G401.6 (cell line): ENCODE data around the gene SIGLEC5.
A peak's percentile ranks its signal among the peaks of the same experiment; 100 is the strongest.

Experiments used
- FAIRE-seq: peaks from 2 replicates; lab custom pipeline; 2012; peaks lifted over from hg19 to GRCh38; lab: Jason Lieb, UNC

SIGLEC5 gene

GRCh38 chr19:51627491-51628138 lies 2.6 kb downstream of the SIGLEC5 start:
- no peak for FAIRE-seq

GRCh38 chr19:51626675-51627074 lies 3.5 kb downstream of the SIGLEC5 start:
- no peak for FAIRE-seq

DNA sequence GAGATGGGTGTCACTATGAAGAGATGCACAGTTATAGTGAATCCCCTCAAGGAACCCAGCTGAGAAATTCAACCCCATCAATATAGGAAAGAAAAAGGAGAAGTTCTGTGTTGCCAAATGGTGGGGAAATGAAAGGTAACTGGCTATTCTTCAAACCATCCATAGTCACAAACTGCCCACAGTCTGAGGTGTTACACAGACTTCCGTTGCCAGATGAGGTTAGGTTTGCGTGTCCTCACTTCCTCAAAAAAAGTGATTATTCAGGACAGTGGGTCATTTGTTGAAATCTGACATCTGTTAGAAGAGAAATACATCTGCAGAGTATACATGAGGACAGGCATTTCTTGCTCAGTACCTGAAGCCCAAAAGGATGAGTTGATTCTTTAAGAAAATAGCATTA lies 9.0 kb downstream of the SIGLEC5 start:
- no peak for FAIRE-seq

DNA sequence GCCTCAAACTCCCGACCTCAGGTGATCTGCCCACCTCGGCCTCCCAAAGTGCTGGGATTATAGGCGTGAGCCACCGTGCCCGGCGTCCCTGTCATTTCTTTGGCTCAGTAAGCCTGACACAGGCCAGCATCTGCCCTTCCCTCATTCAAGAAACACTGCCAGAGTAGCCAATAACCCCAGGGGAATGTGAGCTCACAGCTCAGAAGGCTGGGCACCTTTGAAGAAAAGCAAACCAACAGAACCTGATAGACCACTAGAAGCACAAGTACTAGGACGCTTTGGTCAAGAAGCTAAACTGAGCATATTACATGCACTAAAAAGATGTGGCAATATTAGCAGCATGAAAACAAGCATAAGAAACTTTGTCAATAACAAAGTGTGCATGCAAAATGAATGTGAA lies 14.2 kb downstream of the SIGLEC5 start:
- FAIRE-seq = no peak

GRCh38 chr19:51614789-51615188 lies 15.4 kb downstream of the SIGLEC5 start:
- FAIRE-seq = no peak

- FAIRE-seq = no peak
Measured at GRCh38 chr19:51610576-51610975, 19.6 kb downstream of the SIGLEC5 start.

GRCh38 chr19:51607920-51608562 lies 22.2 kb downstream of the SIGLEC5 start:
- FAIRE-seq = no peak

DNA sequence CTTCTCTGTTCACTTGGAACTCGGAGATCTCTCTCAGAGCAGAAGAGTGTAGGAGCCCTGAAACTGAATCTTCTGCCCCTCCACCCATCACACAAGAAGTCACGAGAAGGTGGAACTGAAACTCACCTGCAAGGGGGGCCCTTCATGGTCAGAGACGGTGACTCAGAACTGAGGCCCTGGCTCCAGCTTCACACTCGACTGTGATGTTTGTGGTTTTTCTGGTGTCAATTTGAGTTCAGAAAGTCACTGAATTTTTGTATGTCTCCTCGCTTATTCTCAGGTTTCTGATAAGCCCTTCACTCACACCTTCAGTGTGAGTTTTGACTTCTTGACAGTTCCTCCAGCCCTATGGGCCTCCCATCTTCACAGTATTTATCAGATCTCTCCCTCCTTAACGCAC lies 23.1 kb downstream of the SIGLEC5 start:
- no peak for FAIRE-seq

DNA sequence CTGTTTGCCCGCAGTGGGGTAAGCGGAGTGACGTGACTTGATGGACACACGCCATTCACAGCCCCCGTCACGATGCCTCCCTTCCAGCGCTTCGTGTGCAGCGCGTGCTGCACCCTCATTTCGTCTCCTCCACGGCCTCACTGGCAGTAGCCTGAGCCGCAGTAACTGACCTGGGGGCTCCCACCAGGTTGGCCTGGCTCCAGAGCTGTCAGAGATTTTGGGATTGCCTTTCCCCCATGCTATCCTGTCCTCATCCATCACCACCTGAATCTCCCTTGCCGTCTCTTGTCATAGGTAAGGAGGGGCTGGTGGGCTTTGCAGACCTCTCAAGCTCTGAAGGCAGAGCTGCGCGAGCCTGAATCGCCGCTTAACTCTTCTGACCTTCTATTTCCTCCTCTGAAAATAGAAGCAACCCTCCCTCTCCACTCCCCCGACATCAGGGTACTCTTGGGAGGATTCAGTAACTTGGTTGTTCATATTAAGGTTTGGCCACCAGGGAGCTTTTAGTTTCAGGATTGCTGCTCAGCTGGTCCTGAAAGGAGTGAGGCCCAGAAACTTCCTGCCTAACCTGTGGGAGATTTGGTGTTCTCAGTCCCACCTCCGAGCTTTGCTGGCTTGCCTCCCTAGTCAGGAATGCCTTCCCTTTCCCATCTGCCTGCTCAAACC lies 27.9 kb downstream of the SIGLEC5 start:
- FAIRE-seq = no peak

GRCh38 chr19:51600940-51601580 lies 29.1 kb downstream of the SIGLEC5 start:
- no peak for FAIRE-seq

- no peak for FAIRE-seq
Measured at GRCh38 chr19:51599084-51599483, 31.1 kb downstream of the SIGLEC5 start.

GRCh38 chr19:51598159-51598915 lies 31.9 kb downstream of the SIGLEC5 start:
- no peak for FAIRE-seq

DNA sequence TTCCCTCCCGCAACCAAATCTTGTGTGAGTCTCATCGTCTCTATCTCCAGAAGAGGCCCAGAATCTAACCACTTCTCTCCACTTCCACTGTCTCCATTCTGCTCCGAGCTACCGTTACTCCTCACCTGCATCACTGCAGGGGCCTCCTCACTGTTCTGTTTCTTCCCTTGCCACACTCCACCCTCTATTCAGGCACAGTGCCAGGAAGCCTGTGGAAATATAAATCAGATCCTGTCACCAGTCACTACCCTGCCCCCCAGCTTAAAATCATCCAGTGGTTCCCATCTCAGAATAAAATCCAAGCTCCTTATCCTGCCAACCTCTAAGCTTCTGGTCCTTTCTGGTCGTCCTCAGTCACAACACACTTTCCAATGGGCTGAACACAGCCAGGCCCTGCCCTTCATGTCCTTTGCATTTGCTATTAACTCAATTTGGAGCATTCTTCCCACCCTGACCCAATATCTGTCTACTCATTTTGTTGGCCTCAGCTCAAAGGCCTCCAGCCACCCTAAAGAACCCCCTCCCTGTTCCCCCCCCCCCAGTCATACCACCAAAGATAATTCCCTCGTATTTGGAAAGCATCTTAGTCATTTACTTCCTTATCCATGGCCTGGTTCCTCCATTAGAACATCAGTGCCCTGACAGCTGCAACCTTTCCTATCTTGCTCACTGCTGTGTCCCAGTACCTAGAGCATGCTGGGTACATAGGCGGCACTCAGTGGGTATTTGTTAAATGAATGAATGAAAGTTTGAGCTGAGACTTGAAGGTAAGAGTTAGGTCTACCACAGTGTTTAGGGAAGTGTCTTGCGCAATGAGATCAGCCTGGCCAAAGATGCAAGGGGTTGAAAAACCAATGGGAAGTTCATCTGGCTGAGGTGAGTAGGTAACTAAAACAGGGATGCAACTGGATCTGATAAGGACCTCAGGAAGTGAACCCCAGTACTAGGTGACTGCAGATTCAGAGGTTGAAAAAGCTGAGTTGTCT lies 34.7 kb downstream of the SIGLEC5 start:
- no peak for FAIRE-seq

- FAIRE-seq = no peak
Measured at GRCh38 chr19:51594774-51595109, 35.5 kb downstream of the SIGLEC5 start.

DNA sequence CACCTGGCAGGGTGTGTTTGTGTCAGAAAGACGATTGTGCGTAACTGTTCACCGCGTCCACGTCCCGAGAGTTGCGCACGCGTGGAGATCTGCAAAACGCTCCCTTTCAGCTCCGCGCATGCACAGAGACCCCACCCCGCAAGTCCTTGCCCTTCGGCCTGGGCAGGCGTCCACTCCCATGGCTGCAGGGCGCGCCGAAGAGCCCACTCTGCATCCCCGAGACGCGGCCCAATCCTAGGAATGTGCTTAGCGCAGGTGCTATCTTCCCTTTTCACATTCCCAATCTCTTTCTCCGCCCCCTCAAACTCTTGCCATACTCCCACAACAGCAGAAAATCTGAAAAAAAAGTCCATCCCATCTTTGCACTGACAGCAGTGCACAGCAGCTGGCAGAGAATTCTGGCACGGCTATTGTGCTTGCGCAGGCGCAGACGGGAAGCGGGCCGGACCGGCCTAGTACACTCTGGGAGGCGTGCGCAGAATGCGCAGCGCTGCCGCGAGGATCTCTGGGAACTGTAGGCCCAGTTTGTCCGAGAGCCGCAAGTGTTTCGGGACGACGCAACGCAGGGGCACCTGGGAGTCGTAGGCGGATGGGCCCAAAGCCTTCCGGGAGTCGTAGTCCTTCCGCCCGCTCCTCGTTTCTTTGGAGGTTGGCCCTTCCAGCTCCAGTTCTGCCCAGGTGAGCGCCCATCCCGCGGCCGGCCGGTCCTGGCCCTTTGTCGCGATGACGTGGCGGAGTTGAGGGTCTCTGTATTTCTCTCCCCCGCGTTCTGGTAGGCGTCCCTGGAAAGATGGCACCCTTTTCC lies 36.0 kb downstream of the SIGLEC5 start:
- FAIRE-seq = peak; percentile 95

- FAIRE-seq = no peak
Measured at GRCh38 chr19:51593138-51593890, 36.9 kb downstream of the SIGLEC5 start.

- FAIRE-seq = no peak
Measured at GRCh38 chr19:51592521-51592920, 37.7 kb downstream of the SIGLEC5 start.

- no peak for FAIRE-seq
Measured at GRCh38 chr19:51590441-51590840, 39.8 kb downstream of the SIGLEC5 start.

DNA sequence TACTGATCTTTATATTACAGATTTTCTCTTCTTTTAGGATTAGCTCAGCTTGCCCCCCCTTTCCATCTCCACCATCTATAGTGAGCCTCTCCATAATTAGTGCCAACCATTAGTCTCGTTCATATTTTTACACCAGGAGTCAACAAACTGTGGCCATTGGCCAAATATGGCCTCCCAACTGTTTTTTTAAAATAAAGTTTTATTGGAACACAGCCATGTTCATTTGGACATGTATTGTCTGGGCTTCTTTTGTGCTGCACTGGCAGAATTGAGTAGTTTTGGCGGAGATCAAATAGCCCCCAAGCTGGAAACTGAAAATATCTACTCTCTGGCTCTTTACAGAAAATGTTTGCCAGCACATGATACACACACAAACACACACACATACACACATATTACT lies 40.7 kb downstream of the SIGLEC5 start:
- FAIRE-seq = no peak
